G401 (cell line): ENCODE measurements around the gene CCDC13. TPM values are rescaled to one million over a fixed set of nuclear protein-coding genes. Genes with fewer than 3 reads are reported as not detected.

ENCODE experiments used
- DNase-seq: peaks from one replicate; pipeline ENCODE4 v3.0.0-alpha.2; 2015; ENCODE audit warnings: low spot score
- in situ Hi-C: cut with HindIII; loops from 2 replicates; pipeline ENCODE4 v1.10.0; 2016; ENCODE audit warnings: low sequenced_read_pairs, mixed read lengths
- total RNA-seq: library from RNA; depleted of rRNA; stranded (reverse); fragments of >200 nt; shearing (Covaris generic); gene quantifications from 2 replicates; pipeline ENCODE4 v1.2.3, GENCODE V29; 2014

Gene CCDC13
- total RNA-seq, 1 experiment from 2014 or later, result 3.3 TPM

- no peak for DNase-seq
- in situ Hi-C loops, result no loop called here
These were observed 28.1 kb upstream of the CCDC13 start for GRCh38 chr3:42801048-42801620.

- in situ Hi-C loops, result no loop called here
These were observed 27.2 kb upstream of the CCDC13 start for GRCh38 chr3:42800251-42800650.

GRCh38 chr3:42799376-42799775, 26.3 kb upstream of the CCDC13 start:
- in situ Hi-C loops, result no loop called here

More at GRCh38 chr3:42800251-42800650, 27.2 kb upstream of the CCDC13 start:
- DNase-seq, result no peak

GRCh38 chr3:42796332-42796885, 23.4 kb upstream of the CCDC13 start:
- in situ Hi-C loops, result no loop called here
- no peak for DNase-seq

More at GRCh38 chr3:42799376-42799775, 26.3 kb upstream of the CCDC13 start:
- no peak for DNase-seq

DNA sequence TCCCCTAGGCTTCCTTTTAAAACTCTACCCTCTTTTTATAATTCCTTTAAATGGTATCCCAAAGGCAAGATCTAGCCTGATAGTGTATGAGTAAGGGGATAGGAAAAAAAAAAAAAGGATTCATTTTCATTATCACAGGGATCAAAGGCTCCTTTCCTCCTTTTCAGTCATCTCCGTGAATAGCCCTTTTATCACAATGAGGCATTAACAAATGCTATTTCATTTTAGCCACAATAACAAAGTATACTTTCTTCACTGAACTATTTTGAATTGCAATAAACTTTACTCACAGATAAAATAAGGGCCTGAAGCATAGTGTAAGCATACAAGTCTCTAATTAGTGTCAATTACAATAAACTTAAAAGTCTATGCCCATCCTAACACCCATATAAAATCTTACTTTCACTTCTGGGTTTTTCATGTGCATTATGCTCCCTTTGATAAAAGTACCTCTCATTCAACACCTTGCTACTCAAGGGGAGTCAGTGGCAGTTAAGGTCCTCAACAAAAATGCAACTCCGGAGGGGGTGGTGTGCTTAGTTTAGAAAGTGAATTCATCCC, 22.6 kb upstream of the CCDC13 start:
- DNase-seq, result no peak
- in situ Hi-C loops, result no loop called here

GRCh38 chr3:42790714-42791229, 17.7 kb upstream of the CCDC13 start:
- in situ Hi-C loops, result no loop called here
- no peak for DNase-seq

DNA sequence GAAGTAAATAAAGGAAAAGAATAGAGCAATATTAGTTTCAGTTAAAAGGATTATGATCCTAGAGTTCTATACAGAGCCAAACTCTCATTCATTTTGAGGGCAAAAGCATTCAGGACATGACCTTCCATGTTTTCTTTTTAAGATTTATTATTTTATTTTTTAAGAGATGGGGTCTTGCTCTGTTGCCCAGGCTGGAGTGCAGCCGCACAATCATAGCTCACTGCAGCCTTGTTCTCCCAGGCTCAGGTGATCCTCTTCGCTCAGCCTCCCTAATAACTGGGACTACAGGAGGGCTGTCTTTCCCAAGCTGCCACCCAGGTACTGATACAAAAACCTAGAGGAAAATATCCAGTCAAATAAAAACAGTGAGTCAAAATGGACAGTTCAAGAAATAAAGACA, 13.6 kb upstream of the CCDC13 start:
- in situ Hi-C loops, result no loop called here
- DNase-seq, result no peak

- in situ Hi-C loops, result no loop called here
- DNase-seq, result no peak
These were observed 13.2 kb upstream of the CCDC13 start for GRCh38 chr3:42786212-42786611.

DNA sequence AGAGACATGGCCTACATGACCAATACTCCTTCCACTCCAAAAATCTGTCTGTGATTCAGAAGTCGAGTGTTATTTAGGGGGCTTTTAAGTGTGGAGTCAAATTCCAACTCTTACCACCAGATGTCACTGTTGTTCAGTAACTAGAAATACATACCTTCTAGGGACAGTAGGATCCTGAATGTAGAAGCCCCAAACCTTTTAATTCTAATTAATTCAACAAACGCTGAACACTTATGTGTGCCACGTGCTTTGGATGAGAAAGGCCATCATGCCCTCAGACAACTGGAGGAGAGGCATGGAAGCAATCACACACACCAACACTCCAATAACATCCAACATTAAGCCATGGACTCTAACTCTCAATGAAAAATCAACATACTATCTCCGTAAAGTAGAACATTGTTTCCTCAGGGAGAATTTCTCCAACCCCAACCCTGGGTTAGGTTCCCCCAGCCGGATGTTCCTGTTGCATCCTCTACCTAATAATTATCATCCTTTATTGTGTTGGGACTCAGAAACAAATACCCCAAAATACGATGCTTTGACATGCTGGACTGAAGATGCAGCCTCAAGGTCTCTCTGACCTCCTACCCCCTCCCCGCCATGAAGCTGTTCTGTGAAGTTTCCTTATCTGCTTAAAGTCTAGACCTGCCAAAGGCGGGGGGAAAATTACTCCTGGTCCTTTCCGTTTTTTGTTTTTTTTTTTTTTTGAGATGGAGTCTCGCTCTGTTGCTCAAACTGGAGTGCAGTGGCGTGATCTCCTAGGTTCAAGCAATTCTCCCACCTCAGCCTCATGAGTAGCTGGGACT, 8.0 kb upstream of the CCDC13 start:
- DNase-seq, result peak; percentile 82
- in situ Hi-C loops, result no loop called here

DNA sequence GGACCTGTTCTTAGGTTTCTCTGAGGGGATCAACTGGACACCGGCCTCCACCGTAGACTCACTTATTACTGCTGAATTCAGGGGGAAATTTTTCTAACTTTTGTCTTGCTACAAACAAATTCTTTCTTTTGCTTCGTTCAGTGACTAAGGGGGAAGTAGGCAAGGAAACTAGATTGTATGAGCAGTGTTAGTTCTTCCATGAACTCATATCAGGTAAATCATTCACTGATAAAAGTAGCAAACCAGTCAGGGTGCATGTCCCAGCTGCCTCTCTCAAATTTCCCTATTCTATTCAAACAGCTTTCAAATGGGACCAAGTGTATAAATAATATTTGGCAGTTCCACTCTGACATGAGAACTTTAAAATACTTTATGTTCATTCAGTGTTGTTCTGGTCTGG, 7.3 kb upstream of the CCDC13 start:
- no peak for DNase-seq
- in situ Hi-C loops, result no loop called here

GRCh38 chr3:42778644-42779043, 5.6 kb upstream of the CCDC13 start:
- no peak for DNase-seq
- in situ Hi-C loops, result no loop called here

DNA sequence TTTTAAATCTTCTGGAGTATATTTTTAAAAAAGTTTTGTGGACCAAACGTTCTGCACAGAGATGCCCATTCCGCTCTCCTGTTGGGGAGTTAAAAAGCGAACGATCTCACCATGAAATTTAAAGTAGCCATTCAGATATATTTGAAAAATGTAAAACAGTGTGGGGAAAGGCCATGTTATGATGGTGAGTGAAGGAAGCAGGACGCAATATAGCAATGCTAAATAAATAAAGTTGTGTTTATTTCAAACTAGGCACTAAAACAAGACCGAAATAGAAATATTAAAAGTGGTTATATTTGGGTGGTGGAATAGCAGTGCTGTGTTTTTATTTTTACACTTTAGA, 327 bp upstream of the CCDC13 start:
- in situ Hi-C loops, result no loop called here
- DNase-seq, result no peak

GRCh38 chr3:42771271-42771670, 1.8 kb downstream of the CCDC13 start:
- in situ Hi-C loops, result no loop called here

GRCh38 chr3:42769477-42770131, 3.4 kb downstream of the CCDC13 start:
- in situ Hi-C loops, result no loop called here
- DNase-seq, result no peak

More at GRCh38 chr3:42771271-42771670, 1.8 kb downstream of the CCDC13 start:
- no peak for DNase-seq

GRCh38 chr3:42764561-42765295, 8.3 kb downstream of the CCDC13 start:
- no peak for DNase-seq
- in situ Hi-C loops, result no loop called here

- DNase-seq, result no peak
- in situ Hi-C loops, result no loop called here
These were observed 8.9 kb downstream of the CCDC13 start for GRCh38 chr3:42764115-42764514.

DNA sequence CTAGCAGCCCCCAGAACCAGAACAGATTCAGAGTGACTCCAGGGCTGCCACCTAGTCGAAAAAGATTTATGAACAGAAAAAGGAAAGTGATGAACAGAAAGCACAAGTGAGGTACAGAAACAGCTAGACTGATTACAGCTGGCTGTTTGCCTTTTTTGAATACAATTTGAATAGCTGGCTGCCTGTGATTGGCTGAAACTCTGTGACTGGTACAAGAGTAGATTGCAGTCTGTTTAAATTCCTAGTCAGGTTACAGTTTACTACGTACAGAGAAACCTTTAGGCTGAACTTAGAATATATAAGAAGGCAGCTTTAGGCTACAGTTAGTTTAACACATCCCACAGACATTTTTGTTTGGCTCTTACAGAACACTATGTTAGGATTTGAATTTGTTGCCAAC, 10.0 kb downstream of the CCDC13 start:
- no peak for DNase-seq
- in situ Hi-C loops, result no loop called here

DNA sequence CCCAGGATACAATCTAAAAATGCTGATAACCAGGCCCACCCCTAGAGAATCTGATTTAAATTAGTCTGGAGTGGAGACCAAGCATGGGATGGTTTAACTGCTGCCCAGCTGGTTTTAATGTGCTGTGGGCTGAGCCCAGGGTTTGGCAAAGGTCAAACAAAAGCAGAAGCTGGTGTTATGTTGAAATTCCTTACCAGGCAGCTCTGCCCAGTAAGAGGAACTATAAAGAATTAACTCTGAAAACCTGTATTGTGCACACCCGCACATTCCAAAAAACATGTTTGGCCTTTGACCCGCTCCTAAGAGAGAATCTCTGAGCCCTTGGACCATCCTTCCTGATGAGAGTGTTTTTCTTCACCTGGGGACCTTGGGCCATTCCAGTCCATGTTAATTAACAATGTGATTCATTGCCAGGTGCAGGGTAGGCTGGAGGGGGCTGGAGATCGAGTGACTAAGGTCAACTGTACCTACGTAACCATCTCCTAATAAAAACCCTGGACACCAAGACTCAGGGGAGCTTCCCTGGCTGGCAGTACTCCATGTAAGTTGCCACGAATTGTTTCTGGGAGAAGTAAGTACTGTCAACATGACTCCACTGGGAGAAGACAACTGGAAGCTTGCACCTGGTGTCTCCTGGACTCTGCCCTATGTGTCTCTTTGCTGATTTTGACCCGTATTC, 10.9 kb downstream of the CCDC13 start:
- DNase-seq, result no peak
- in situ Hi-C loops, result no loop called here
